ENCODE data around the gene TDP2.

Gene TDP2

DNA sequence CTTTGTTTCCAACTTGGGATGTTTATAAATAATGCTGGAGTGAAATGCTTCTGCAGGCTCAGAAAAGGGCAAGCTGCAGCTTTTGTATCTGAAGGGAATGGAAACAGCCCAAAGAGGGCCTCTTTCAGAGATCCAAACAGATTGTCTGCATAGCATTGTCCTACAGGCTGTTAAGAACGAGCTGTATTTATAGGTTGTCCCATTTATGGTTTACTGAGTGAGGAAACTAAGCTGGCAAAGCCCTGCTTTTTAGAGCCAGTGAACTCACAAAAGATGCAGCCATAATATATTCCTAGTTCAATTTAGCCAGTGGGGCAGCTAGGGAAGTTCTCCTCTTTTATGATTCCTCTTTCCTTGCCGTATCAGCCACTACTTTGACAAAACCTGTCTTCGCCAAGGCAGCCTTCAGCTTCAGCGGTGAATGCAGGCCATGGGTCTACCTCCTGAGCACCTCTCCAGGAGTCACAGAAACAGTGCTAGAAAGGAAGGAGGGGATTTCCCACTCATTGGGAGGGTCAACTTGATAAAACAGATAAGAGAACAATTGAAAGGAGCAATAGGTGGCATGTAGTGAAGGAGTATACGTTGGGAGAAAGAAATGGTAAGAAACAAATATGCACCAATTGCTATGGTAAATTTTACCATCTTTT is 35.7 kb downstream of the TDP2 start:
- DNase-seq (ENCODE audit: low read depth in 1 of 2, low spot score in 1 of 2) = no peak
- H3K4me3 ChIP-seq (replicated peaks; ENCODE audit: insufficient read depth, low read length) = no peak overlapping the region
- TF ChIP-seq, protein P1, sequence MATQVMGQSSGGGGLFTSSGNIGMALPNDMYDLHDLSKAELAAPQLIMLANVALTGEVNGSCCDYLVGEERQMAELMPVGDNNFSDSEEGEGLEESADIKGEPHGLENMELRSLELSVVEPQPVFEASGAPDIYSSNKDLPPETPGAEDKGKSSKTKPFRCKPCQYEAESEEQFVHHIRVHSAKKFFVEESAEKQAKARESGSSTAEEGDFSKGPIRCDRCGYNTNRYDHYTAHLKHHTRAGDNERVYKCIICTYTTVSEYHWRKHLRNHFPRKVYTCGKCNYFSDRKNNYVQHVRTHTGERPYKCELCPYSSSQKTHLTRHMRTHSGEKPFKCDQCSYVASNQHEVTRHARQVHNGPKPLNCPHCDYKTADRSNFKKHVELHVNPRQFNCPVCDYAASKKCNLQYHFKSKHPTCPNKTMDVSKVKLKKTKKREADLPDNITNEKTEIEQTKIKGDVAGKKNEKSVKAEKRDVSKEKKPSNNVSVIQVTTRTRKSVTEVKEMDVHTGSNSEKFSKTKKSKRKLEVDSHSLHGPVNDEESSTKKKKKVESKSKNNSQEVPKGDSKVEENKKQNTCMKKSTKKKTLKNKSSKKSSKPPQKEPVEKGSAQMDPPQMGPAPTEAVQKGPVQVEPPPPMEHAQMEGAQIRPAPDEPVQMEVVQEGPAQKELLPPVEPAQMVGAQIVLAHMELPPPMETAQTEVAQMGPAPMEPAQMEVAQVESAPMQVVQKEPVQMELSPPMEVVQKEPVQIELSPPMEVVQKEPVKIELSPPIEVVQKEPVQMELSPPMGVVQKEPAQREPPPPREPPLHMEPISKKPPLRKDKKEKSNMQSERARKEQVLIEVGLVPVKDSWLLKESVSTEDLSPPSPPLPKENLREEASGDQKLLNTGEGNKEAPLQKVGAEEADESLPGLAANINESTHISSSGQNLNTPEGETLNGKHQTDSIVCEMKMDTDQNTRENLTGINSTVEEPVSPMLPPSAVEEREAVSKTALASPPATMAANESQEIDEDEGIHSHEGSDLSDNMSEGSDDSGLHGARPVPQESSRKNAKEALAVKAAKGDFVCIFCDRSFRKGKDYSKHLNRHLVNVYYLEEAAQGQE (IDR thresholded peaks at IDR 0.05; ENCODE audit: insufficient replicate concordance, low read depth) = no peak
- TF ChIP-seq, protein P2, sequence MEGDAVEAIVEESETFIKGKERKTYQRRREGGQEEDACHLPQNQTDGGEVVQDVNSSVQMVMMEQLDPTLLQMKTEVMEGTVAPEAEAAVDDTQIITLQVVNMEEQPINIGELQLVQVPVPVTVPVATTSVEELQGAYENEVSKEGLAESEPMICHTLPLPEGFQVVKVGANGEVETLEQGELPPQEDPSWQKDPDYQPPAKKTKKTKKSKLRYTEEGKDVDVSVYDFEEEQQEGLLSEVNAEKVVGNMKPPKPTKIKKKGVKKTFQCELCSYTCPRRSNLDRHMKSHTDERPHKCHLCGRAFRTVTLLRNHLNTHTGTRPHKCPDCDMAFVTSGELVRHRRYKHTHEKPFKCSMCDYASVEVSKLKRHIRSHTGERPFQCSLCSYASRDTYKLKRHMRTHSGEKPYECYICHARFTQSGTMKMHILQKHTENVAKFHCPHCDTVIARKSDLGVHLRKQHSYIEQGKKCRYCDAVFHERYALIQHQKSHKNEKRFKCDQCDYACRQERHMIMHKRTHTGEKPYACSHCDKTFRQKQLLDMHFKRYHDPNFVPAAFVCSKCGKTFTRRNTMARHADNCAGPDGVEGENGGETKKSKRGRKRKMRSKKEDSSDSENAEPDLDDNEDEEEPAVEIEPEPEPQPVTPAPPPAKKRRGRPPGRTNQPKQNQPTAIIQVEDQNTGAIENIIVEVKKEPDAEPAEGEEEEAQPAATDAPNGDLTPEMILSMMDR (IDR thresholded peaks at IDR 0.05; ENCODE audit: insufficient read depth, low read length) = no peak
- TF ChIP-seq GABPA (IDR thresholded peaks at IDR 0.05; ENCODE audit: low read depth) = no peak
- TF ChIP-seq POLR2AphosphoS5 (IDR thresholded peaks at IDR 0.05; ENCODE audit: low read depth) = no peak
- no peak for TF ChIP-seq SPI1 (IDR thresholded peaks at IDR 0.05; ENCODE audit: borderline replicate concordance, low read depth)
- no peak overlapping the region for H3K27ac ChIP-seq (replicated peaks)
- peaks cover 7% of the 10 kb centered on the region for H3K27me3 ChIP-seq (ENCODE audit: insufficient read depth, poor library complexity, severe bottlenecking)

DNA sequence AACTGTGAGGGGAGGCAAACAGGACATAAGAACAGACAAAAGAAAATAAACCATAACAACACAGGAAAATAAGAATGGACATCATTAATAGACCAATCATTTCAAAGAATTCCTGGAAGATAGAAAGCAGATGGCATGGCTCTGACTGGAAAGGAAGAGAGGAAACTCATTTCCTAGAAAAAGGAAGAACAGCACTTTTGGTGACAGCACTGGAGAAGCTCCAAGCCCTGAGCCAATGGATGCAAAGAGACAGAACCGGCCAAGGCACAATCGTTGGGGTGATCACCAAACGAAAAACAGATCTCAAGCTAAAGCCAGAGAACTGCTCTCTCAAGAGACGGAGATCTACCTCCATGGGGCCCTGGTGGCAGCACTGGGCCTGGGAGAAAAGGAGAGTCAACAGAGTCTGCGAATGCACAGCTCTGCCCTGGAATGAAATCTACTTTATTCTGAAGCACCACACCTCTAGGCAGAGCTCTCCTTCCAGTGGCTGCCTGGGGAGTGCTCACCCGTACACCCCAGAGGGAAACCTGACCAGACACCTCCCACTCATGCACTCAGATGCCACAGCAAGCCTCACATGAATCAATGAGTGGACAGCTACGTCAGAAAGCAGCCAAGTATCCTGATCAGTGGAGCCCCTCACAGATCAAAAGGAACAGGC is 44.9 kb downstream of the TDP2 start:
- TF ChIP-seq SPI1 (IDR thresholded peaks at IDR 0.05; ENCODE audit: borderline replicate concordance, low read depth) (no peak), POLR2AphosphoS5 (IDR thresholded peaks at IDR 0.05; ENCODE audit: low read depth) (no peak), GABPA (IDR thresholded peaks at IDR 0.05; ENCODE audit: low read depth) (no peak)
- TF ChIP-seq, protein P2 (IDR thresholded peaks at IDR 0.05; ENCODE audit: insufficient read depth, low read length) = no peak
- TF ChIP-seq, protein P1 (IDR thresholded peaks at IDR 0.05; ENCODE audit: insufficient replicate concordance, low read depth) = no peak
- Histone ChIP-seq H3K27me3 (ENCODE audit: insufficient read depth, poor library complexity, severe bottlenecking) (no peaks in the 10 kb centered on the region), H3K4me3 (replicated peaks; ENCODE audit: insufficient read depth, low read length) (no peak overlapping the region), H3K27ac (replicated peaks) (no peak overlapping the region)
- no peak for DNase-seq (ENCODE audit: low read depth in 1 of 2, low spot score in 1 of 2)

DNA sequence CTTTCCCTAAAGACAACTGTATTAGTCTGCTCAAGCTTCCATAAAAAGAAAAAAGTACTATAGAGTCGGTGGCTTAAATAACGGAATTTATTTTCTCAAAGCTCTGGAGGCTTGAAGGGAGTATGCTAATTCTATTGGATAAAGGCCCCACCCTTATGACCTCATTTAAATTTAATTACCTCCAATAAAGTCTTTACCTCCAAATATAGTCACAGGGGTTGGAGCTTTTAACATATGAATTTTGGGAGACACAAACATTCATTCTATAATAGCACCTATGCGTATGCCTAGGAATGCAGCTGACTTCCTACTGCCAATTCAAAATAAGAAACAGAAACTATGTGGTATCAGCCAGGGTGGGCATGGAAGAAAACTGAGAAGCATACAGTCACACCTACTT is 46.1 kb downstream of the TDP2 start:
- TF ChIP-seq POLR2AphosphoS5 (IDR thresholded peaks at IDR 0.05; ENCODE audit: low read depth) (no peak), GABPA (IDR thresholded peaks at IDR 0.05; ENCODE audit: low read depth) (no peak), SPI1 (IDR thresholded peaks at IDR 0.05; ENCODE audit: borderline replicate concordance, low read depth) (no peak)
- TF ChIP-seq, protein P1 (IDR thresholded peaks at IDR 0.05; ENCODE audit: insufficient replicate concordance, low read depth) = no peak
- TF ChIP-seq, protein P2 (IDR thresholded peaks at IDR 0.05; ENCODE audit: insufficient read depth, low read length) = no peak
- Histone ChIP-seq H3K27ac (replicated peaks) (no peak overlapping the region), H3K27me3 (ENCODE audit: insufficient read depth, poor library complexity, severe bottlenecking) (no peaks in the 10 kb centered on the region), H3K4me3 (replicated peaks; ENCODE audit: insufficient read depth, low read length) (no peak overlapping the region)
- DNase-seq (ENCODE audit: low read depth in 1 of 2, low spot score in 1 of 2) = no peak

Measured in HL-60 (cell line).